HepG2 (cell line): Measurements from ENCODE around the gene PMFBP1. TPM values are rescaled to one million over a fixed set of nuclear protein-coding genes. Genes with fewer than 3 reads are reported as not detected.

Experiments used
- AGO1 ChIP-seq: fragments of 200-400 bp; formaldehyde crosslinking; IDR thresholded peaks from 2 replicates; pipeline ENCODE4 v1.6.1; 2017; ENCODE audit warnings: mild to moderate bottlenecking, low read depth, low read length, moderate library complexity; ENCODE audit not compliant: poor library complexity, severe bottlenecking
- AKNA ChIP-seq: sonication (generic); formaldehyde crosslinking; IDR thresholded peaks from 2 replicates; pipeline ENCODE4 v1.4.0; 2020; ENCODE audit warnings: missing genetic modification reagents, borderline replicate concordance
- CHCHD3 ChIP-seq: sonication (generic); formaldehyde crosslinking; IDR thresholded peaks from 2 replicates; pipeline ENCODE4 v1.8.0; 2022; ENCODE audit warnings: mild to moderate bottlenecking, missing genetic modification reagents, moderate library complexity
- EHMT2 ChIP-seq: fragments of 200-600 bp; sonication (generic); IDR thresholded peaks from 2 replicates; pipeline ENCODE4 v1.7.0; 2017; ENCODE audit warnings: antibody characterized with exemption, low read depth, low read length, borderline replicate concordance
- NFIC ChIP-seq: IDR thresholded peaks from 2 replicates; pipeline ENCODE4 v1.6.1; 2012; ENCODE audit warnings: mild to moderate bottlenecking, low read length, inconsistent platforms
- TFDP1 ChIP-seq: IDR thresholded peaks from 2 replicates; pipeline ENCODE4 v1.6.1; 2016; ENCODE audit warnings: missing compliant biosample characterization, missing genetic modification reagents, borderline replicate concordance
- TMF1 ChIP-seq: sonication (generic); formaldehyde crosslinking; IDR thresholded peaks from 2 replicates; pipeline ENCODE4 v1.8.1; 2022; ENCODE audit warnings: low read depth, missing genetic modification reagents
- TRIM24 ChIP-seq: sonication (generic); formaldehyde crosslinking; IDR thresholded peaks from 2 replicates; pipeline ENCODE4 v1.8.0; 2022; ENCODE audit warnings: mild to moderate bottlenecking, missing genetic modification reagents
- ZC3H4 ChIP-seq: sonication (generic); formaldehyde crosslinking; IDR thresholded peaks from 2 replicates; pipeline ENCODE4 v1.4.0; 2020; ENCODE audit warnings: missing genetic modification reagents, borderline replicate concordance
- ZEB1 ChIP-seq: IDR thresholded peaks from 2 replicates; pipeline ENCODE4 v1.6.1; 2012; ENCODE audit warnings: mild to moderate bottlenecking, low read depth, inconsistent platforms; ENCODE audit not compliant: insufficient replicate concordance
- ZNF281 ChIP-seq: sonication (generic); formaldehyde crosslinking; IDR thresholded peaks from 2 replicates; pipeline ENCODE4 v1.4.0; 2020; ENCODE audit warnings: missing genetic modification reagents, borderline replicate concordance
- ZNF550 ChIP-seq: sonication (generic); formaldehyde crosslinking; IDR thresholded peaks from 2 replicates; pipeline ENCODE4 v1.4.0; 2020; ENCODE audit warnings: mild to moderate bottlenecking, missing genetic modification reagents, borderline replicate concordance
- ZNF619 ChIP-seq: sonication (generic); formaldehyde crosslinking; IDR thresholded peaks from 2 replicates; pipeline ENCODE4 v1.4.0; 2020; ENCODE audit warnings: mild to moderate bottlenecking, missing genetic modification reagents
- ZNF709 ChIP-seq: sonication (generic); formaldehyde crosslinking; IDR thresholded peaks from 2 replicates; pipeline ENCODE4 v1.5.0; 2020; ENCODE audit warnings: mild to moderate bottlenecking, missing genetic modification reagents
- ZNF788 ChIP-seq: sonication (generic); formaldehyde crosslinking; IDR thresholded peaks from 2 replicates; pipeline ENCODE4 v1.5.0; 2020; ENCODE audit warnings: mild to moderate bottlenecking, missing genetic modification reagents, borderline replicate concordance
- ZXDC ChIP-seq: sonication (generic); formaldehyde crosslinking; IDR thresholded peaks from 2 replicates; pipeline ENCODE4 v1.5.0; 2020; ENCODE audit warnings: mild to moderate bottlenecking, missing genetic modification reagents
- polyA plus RNA-seq, 8 experiments: library from polyadenylated mRNA; depleted of rRNA in 3 of 8; stranded (reverse) in 7 of 8; unstranded in 1 of 8; fragments of >200 nt; fragmentation: Illumina TruSeq in 4 of 8; extraction: Trizol in 4 of 8; gene quantifications; 2 replicates each; pipeline versions ENCODE4 v1.2.1 to v1.2.3, GENCODE V29; 2011 to 2016; ENCODE audit warnings: low read depth in 4 of 8, missing spikeins in 1 of 8, mixed read lengths in 1 of 8; ENCODE audit not compliant: insufficient read depth in 1 of 8
- total RNA-seq, 5 experiments: library from RNA; depleted of rRNA; stranded (reverse); fragments of >200 nt; fragmentation: Illumina TruSeq; extraction: Trizol; gene quantifications; 2 replicates each; pipeline ENCODE4 v1.2.3, GENCODE V29; 2016; ENCODE audit warnings: low read depth in 1 of 5

Gene PMFBP1
- total and polyA plus RNA-seq, 2 of the 13 experiments (the other 11 are each of a cell fraction or from before 2014, with no cell fraction given): 1.9 to 3.8 TPM

GRCh38 chr16:72093448-72094265 is 78.3 kb downstream of the PMFBP1 start, which contains the start of the genes DHX38 and TXNL4B (continued):
- no peak for TF ChIP-seq ZNF281 (CRISPR knock-in tag)
- peak; percentile 71; the same call in 1 of the 2 replicates for TF ChIP-seq ZNF550 (CRISPR knock-in tag)
- peak; percentile 85 for TF ChIP-seq ZNF788 (CRISPR knock-in tag)
- no peak for TF ChIP-seq TRIM24
- no peak; the same call in 1 of the 2 replicates for TF ChIP-seq EHMT2
- no peak; the same call in 1 of the 2 replicates for TF ChIP-seq ZNF709 (CRISPR knock-in tag)
- no peak; the same call in 1 of the 2 replicates for TF ChIP-seq NFIC
- TF ChIP-seq AGO1: peak; percentile 57
- peak; percentile 69; the same call in 1 of the 2 replicates for TF ChIP-seq TFDP1 (CRISPR knock-in tag)
- peak; percentile 27; the same call in 1 of the 2 replicates for TF ChIP-seq ZNF619 (CRISPR knock-in tag)
- no peak for TF ChIP-seq ZC3H4 (CRISPR knock-in tag)
- TF ChIP-seq TMF1: 0 out of 2 replicates have a peak, but pooled peaks have one; percentile 51
- TF ChIP-seq ZXDC (CRISPR knock-in tag): no peak; the same call in 1 of the 2 replicates
- no peak for TF ChIP-seq CHCHD3
- peak; percentile 24 for TF ChIP-seq ZEB1
- no peak; the same call in 1 of the 2 replicates for TF ChIP-seq AKNA (CRISPR knock-in tag)
